Chondrocyte (in vitro differentiated cells): ENCODE data around the gene JOSD2. TPM values are rescaled to one million over a fixed set of nuclear protein-coding genes. Genes with fewer than 3 reads are reported as not detected.
A peak's percentile ranks its signal among the peaks of the same experiment; 100 is the strongest.

Source experiments
- DNase-seq: peaks from one replicate; pipeline ENCODE4 v3.0.0; 2021; ENCODE audit warnings: mixed read lengths, low spot score
- H3K27ac Mint-ChIP-seq: one replicate; pipeline ENCODE4 v1.8.0; 2021; ENCODE audit warnings: mild to moderate bottlenecking, moderate library complexity, mixed read lengths; ENCODE audit not compliant: unreplicated experiment
- H3K27me3 Mint-ChIP-seq: 2 replicates; pipeline ENCODE4 v1.8.0; 2021; ENCODE audit warnings: low read depth, mixed read lengths
- H3K36me3 Mint-ChIP-seq: 2 replicates; pipeline ENCODE4 v1.8.0; 2021; ENCODE audit warnings: low read depth, mixed read lengths
- H3K4me1 Mint-ChIP-seq: 2 replicates; pipeline ENCODE4 v1.8.0; 2021; ENCODE audit warnings: low read depth, mild to moderate bottlenecking, mixed read lengths
- H3K4me3 Mint-ChIP-seq: one replicate; pipeline ENCODE4 v1.8.0; 2021; ENCODE audit warnings: mild to moderate bottlenecking, moderate library complexity, mixed read lengths; ENCODE audit not compliant: unreplicated experiment
- H3K9me3 Mint-ChIP-seq: 2 replicates; pipeline ENCODE4 v1.8.0; 2021; ENCODE audit warnings: low read depth, mixed read lengths
- CTCF ChIP-seq: fragments of 200-600 bp; sonication (generic); IDR thresholded peaks from 2 replicates; pipeline ENCODE4 v1.5.0; 2021; ENCODE audit warnings: antibody characterized with exemption, mild to moderate bottlenecking, moderate library complexity
- total RNA-seq: library from RNA; stranded (reverse); gene quantifications from 3 replicates; pipeline ENCODE4 v1.2.1, GENCODE V29; 2021

The JOSD2 gene
- total RNA-seq, 1 donor from 2014 or later, result 44.7 TPM

- Mint-ChIP-seq H3K27me3 (peaks cover 69% of the 10 kb centered on the region), H3K9me3 (peaks cover 5% of the 10 kb centered on the region), H3K4me1 (peaks cover 9% of the 10 kb centered on the region), H3K4me3 (no peak overlapping the region), H3K36me3 (peaks cover 14% of the 10 kb centered on the region), H3K27ac (no peak overlapping the region)
- TF ChIP-seq CTCF, result no peak
- peak; percentile 79 for DNase-seq
Observed at GRCh38 chr19:50490411-50490811, 20.6 kb downstream of the JOSD2 start.

GRCh38 chr19:50489461-50490011 is 21.5 kb downstream of the JOSD2 start:
- H3K9me3 Mint-ChIP-seq, result peaks cover 5% of the 10 kb centered on the region
- H3K27ac Mint-ChIP-seq, result no peak overlapping the region
- H3K4me3 Mint-ChIP-seq, result no peak overlapping the region
- H3K4me1 Mint-ChIP-seq, result peaks cover 9% of the 10 kb centered on the region
- TF ChIP-seq CTCF, result no peak
- peaks cover 20% of the 10 kb centered on the region for H3K36me3 Mint-ChIP-seq
- peak; percentile 72 for DNase-seq
- H3K27me3 Mint-ChIP-seq, result peaks cover 66% of the 10 kb centered on the region

GRCh38 chr19:50488389-50489194 is 22.4 kb downstream of the JOSD2 start:
- H3K4me3 Mint-ChIP-seq, result no peak overlapping the region
- peaks cover 20% of the 10 kb centered on the region for H3K36me3 Mint-ChIP-seq
- no peak for TF ChIP-seq CTCF
- H3K9me3 Mint-ChIP-seq, result peaks cover 5% of the 10 kb centered on the region
- no peak overlapping the region for H3K27ac Mint-ChIP-seq
- peaks cover 63% of the 10 kb centered on the region for H3K27me3 Mint-ChIP-seq
- H3K4me1 Mint-ChIP-seq, result peaks cover 9% of the 10 kb centered on the region
- peak; percentile 9 for DNase-seq

- Mint-ChIP-seq H3K4me1 (peaks cover 7% of the 10 kb centered on the region), H3K4me3 (no peak overlapping the region), H3K36me3 (peaks cover 20% of the 10 kb centered on the region), H3K27ac (no peak overlapping the region), H3K9me3 (peaks cover 5% of the 10 kb centered on the region), H3K27me3 (peaks cover 56% of the 10 kb centered on the region)
- peak; percentile 40 for DNase-seq
- peak; percentile 74 for TF ChIP-seq CTCF
Observed at GRCh38 chr19:50486823-50487515, 24.0 kb downstream of the JOSD2 start.

GRCh38 chr19:50485284-50485955 is 25.6 kb downstream of the JOSD2 start:
- Mint-ChIP-seq H3K27ac (no peak overlapping the region), H3K36me3 (peaks cover 22% of the 10 kb centered on the region), H3K4me1 (no peaks in the 10 kb centered on the region), H3K4me3 (no peak overlapping the region), H3K27me3 (peaks cover 41% of the 10 kb centered on the region), H3K9me3 (peaks cover 5% of the 10 kb centered on the region)
- DNase-seq, result peak; percentile 49
- no peak for TF ChIP-seq CTCF
